ENCODE measurements around the gene MPL.
"Not testable (repeated sequence)": the region's sequence is repeated elsewhere in the genome, so short reads cannot be mapped to it uniquely, and the experiment has no call there.

Gene MPL

DNA sequence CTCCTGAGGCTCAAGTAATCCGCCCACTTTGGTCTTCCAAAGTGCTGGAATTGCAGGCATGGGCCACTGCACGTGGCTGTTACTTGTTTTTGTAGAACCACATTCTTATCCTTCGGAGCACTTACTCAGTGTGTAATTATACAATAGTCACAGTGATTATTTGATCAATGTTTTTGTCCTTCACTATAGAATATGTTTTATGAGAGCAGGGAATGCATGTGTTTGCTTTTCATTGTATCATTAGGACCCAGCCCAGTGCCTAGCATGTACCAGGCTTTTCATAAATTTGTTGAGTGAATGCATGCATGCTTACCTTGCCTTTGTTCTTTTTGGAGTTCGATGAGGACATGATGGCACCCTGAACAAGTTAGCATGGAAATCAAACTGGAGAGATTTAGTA lies 57.9 kb downstream of the MPL start:
- no peaks in the 10 kb centered on the region for H3K9me2 ChIP-seq (replicated peaks; ENCODE audit: control insufficient read depth, low read length)
- no peaks in the 10 kb centered on the region for H3F3A ChIP-seq (ENCODE audit: control insufficient read depth, insufficient read depth)
- H3K27me3 ChIP-seq (ENCODE audit: control insufficient read depth, low read length), result no peaks in the 10 kb centered on the region
- no peak overlapping the region for H3K4me2 ChIP-seq (ENCODE audit: low read length)
- peaks cover 15% of the 10 kb centered on the region for H3K79me2 ChIP-seq (ENCODE audit: control insufficient read depth, low read length)
- no peak for TF ChIP-seq EZH2phosphoT487 (IDR thresholded peaks at IDR 0.05; ENCODE audit: borderline replicate concordance, low read length)
- no peak for TF ChIP-seq CTCF (IDR thresholded peaks at IDR 0.05; ENCODE audit: low read depth, low read length, poor library complexity, severe bottlenecking)
- no peaks in the 10 kb centered on the region for H4K20me1 ChIP-seq (ENCODE audit: control insufficient read depth, insufficient read depth, low read depth, low read length)
- H3K9me3 ChIP-seq (ENCODE audit: control insufficient read depth, insufficient read depth, low read length), result no peaks in the 10 kb centered on the region
- peaks cover 4% of the 10 kb centered on the region; the same call in 1 of the 2 replicates for H3K36me3 ChIP-seq (ENCODE audit: control insufficient read depth, low read length)
- peaks cover 15% of the 10 kb centered on the region for H3K4me1 ChIP-seq (ENCODE audit: control insufficient read depth, low read length)
- no peak overlapping the region for H3K4me3 ChIP-seq (ENCODE audit: low read length)
- H3K27ac ChIP-seq (ENCODE audit: low read depth, low read length), result no peak overlapping the region

DNA sequence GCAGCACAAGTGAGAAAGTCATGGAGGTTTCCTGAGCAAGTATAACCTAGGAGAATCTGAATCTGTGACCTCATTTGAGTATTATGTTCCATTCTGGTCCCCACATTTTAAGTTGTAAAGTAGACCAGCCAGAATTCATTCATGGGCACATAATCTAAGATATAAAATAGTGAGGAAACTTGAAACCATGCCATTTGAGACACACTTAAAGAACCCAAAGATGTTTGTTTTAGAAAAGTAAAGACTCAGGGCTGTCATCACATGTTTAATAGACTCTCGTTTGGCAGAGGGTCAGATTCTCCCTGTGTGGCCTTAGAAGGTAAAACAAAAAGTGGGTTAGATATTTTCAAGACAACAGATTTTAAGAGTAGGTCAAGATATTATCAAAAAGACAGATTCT lies 58.4 kb downstream of the MPL start:
- no peaks in the 10 kb centered on the region for H3K9me3 ChIP-seq (ENCODE audit: control insufficient read depth, insufficient read depth, low read length)
- peaks cover 10% of the 10 kb centered on the region for H3K79me2 ChIP-seq (ENCODE audit: control insufficient read depth, low read length)
- no peaks in the 10 kb centered on the region for H3K27me3 ChIP-seq (ENCODE audit: control insufficient read depth, low read length)
- H3K4me2 ChIP-seq (ENCODE audit: low read length), result no peak overlapping the region
- H3K4me1 ChIP-seq (ENCODE audit: control insufficient read depth, low read length), result peaks cover 10% of the 10 kb centered on the region
- no peaks in the 10 kb centered on the region for H4K20me1 ChIP-seq (ENCODE audit: control insufficient read depth, insufficient read depth, low read depth, low read length)
- H3F3A ChIP-seq (ENCODE audit: control insufficient read depth, insufficient read depth), result no peaks in the 10 kb centered on the region
- H3K9me2 ChIP-seq (replicated peaks; ENCODE audit: control insufficient read depth, low read length), result no peaks in the 10 kb centered on the region
- peaks cover 4% of the 10 kb centered on the region; the same call in 1 of the 2 replicates for H3K36me3 ChIP-seq (ENCODE audit: control insufficient read depth, low read length)
- TF ChIP-seq CTCF (IDR thresholded peaks at IDR 0.05; ENCODE audit: low read depth, low read length, poor library complexity, severe bottlenecking) (no peak), EZH2phosphoT487 (IDR thresholded peaks at IDR 0.05; ENCODE audit: borderline replicate concordance, low read length) (no peak)
- no peak overlapping the region for H3K4me3 ChIP-seq (ENCODE audit: low read length)
- H3K27ac ChIP-seq (ENCODE audit: low read depth, low read length), result no peak overlapping the region

- TF ChIP-seq CTCF (IDR thresholded peaks at IDR 0.05; ENCODE audit: low read depth, low read length, poor library complexity, severe bottlenecking), result no peak
- no peak for TF ChIP-seq EZH2phosphoT487 (IDR thresholded peaks at IDR 0.05; ENCODE audit: borderline replicate concordance, low read length)
- H4K20me1 ChIP-seq (ENCODE audit: control insufficient read depth, insufficient read depth, low read depth, low read length), result no peaks in the 10 kb centered on the region
- H3K4me2 ChIP-seq (ENCODE audit: low read length), result no peak overlapping the region
- no peaks in the 10 kb centered on the region for H3K9me3 ChIP-seq (ENCODE audit: control insufficient read depth, insufficient read depth, low read length)
- H3K27ac ChIP-seq (ENCODE audit: low read depth, low read length), result no peak overlapping the region
- peaks cover 11% of the 10 kb centered on the region for H3K36me3 ChIP-seq (ENCODE audit: control insufficient read depth, low read length)
- H3K9me2 ChIP-seq (replicated peaks; ENCODE audit: control insufficient read depth, low read length), result no peaks in the 10 kb centered on the region
- H3K4me1 ChIP-seq (ENCODE audit: control insufficient read depth, low read length), result peaks cover 6% of the 10 kb centered on the region; the same call in 1 of the 2 replicates
- no peaks in the 10 kb centered on the region for H3F3A ChIP-seq (ENCODE audit: control insufficient read depth, insufficient read depth)
- H3K4me3 ChIP-seq (ENCODE audit: low read length), result no peak overlapping the region
- H3K27me3 ChIP-seq (ENCODE audit: control insufficient read depth, low read length), result no peaks in the 10 kb centered on the region
- H3K79me2 ChIP-seq (ENCODE audit: control insufficient read depth, low read length), result peaks cover 4% of the 10 kb centered on the region; the same call in 1 of the 2 replicates
Measured at GRCh38 chr1:43398227-43398626, 60.6 kb downstream of the MPL start.

- not testable (repeated sequence) for H3K27me3 ChIP-seq (ENCODE audit: control insufficient read depth, low read length); H3K4me2 ChIP-seq (ENCODE audit: low read length); H3K4me1 ChIP-seq (ENCODE audit: control insufficient read depth, low read length); H3K4me3 ChIP-seq (ENCODE audit: low read length); H3K9me2 ChIP-seq (replicated peaks; ENCODE audit: control insufficient read depth, low read length); H3K9me3 ChIP-seq (ENCODE audit: control insufficient read depth, insufficient read depth, low read length); H4K20me1 ChIP-seq (ENCODE audit: control insufficient read depth, insufficient read depth, low read depth, low read length); H3F3A ChIP-seq (ENCODE audit: control insufficient read depth, insufficient read depth); H3K79me2 ChIP-seq (ENCODE audit: control insufficient read depth, low read length); H3K27ac ChIP-seq (ENCODE audit: low read depth, low read length)
- H3K36me3 ChIP-seq (ENCODE audit: control insufficient read depth, low read length), result peaks cover 28% of the 10 kb centered on the region
Measured at GRCh38 chr1:43400441-43400840, 62.8 kb downstream of the MPL start.

Measured in DOHH2 (cell line).